ENCODE measurements around the gene BBS9. TPM values are rescaled to one million over a fixed set of nuclear protein-coding genes. Genes with fewer than 3 reads are reported as not detected.

The BBS9 gene
- total and polyA plus RNA-seq, 4 donors, result 3.5 to 37.2 (median 14.2) TPM

DNA sequence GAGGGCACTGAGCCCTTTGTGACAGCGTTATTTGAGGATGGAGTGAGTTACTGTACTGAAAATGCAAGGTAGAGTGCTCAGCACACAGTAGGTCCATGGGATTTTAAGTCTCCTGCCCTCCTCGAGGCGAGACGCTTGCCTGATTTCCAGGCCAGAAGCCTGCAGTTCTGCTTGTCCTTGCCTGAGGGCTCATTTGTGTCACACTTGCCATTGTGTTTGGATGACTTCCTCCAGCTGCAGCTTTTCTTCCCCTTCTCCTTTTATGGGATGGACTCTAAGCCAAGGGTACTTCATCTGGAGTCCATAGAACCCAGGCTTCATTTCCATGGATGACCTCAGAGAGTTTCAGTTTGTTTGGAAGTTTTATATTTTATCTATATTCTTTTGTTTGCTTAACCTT is 471.7 kb downstream of the BBS9 start:
- 94 to 95% methylated on average over 4 of the region's 4 CpGs for WGBS, 2 donors
- no peak overlapping the region for H3K27ac ChIP-seq (ENCODE audit: low read depth in 1 of 2, low read length in 2 of 2)
- ATAC-seq (ENCODE audit: low FRiP score) (no peak), DNase-seq (no peak)
- no peaks in the 10 kb centered on the region for H3K36me3 ChIP-seq (ENCODE audit: control insufficient read depth in 1 of 2, insufficient read depth in 2 of 2, low read length in 1 of 2)
- no peaks in the 10 kb centered on the region for H3K9me3 ChIP-seq (ENCODE audit: control insufficient read depth, low read length)
- no peaks in the 10 kb centered on the region for H3K27me3 ChIP-seq (ENCODE audit: control insufficient read depth in 1 of 2, insufficient read depth in 2 of 2, low read length in 1 of 2)
- no peaks in the 10 kb centered on the region for H3K4me1 ChIP-seq (ENCODE audit: control insufficient read depth in 1 of 2, insufficient read depth in 2 of 2, low read length in 2 of 2)
- H3K4me3 ChIP-seq (ENCODE audit: low read length in 2 of 2), result no peak overlapping the region
- intact Hi-C loops (cut with DNase I), result no loop called here

DNA sequence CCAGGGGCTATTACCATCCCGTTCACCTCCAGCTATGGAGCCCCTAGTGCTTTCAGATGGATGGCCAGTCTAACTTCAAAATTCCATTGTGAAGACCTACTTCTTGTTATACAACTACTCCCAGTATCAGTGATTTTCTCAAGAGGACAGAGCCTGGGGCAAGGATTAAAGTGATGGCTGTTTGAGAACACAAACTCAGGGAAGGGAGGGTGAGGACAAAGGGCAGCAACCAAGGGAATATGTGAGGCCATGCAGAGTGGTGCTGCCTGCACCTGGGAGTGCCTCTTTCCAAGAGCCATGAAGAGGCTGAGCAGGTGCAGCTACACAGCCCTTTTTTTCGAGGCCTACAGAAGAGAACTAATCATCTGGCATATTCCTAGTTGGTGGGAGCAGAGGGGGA is 472.5 kb downstream of the BBS9 start:
- Histone ChIP-seq H3K27me3 (ENCODE audit: control insufficient read depth in 1 of 2, insufficient read depth in 2 of 2, low read length in 1 of 2) (no peaks in the 10 kb centered on the region), H3K4me1 (ENCODE audit: control insufficient read depth in 1 of 2, insufficient read depth in 2 of 2, low read length in 2 of 2) (no peaks in the 10 kb centered on the region), H3K9me3 (ENCODE audit: control insufficient read depth, low read length) (no peaks in the 10 kb centered on the region), H3K4me3 (ENCODE audit: low read length in 2 of 2) (no peak overlapping the region), H3K27ac (ENCODE audit: low read depth in 1 of 2, low read length in 2 of 2) (no peak overlapping the region), H3K36me3 (ENCODE audit: control insufficient read depth in 1 of 2, insufficient read depth in 2 of 2, low read length in 1 of 2) (no peaks in the 10 kb centered on the region)
- WGBS, 2 donors, result 93% methylated on average over 2 of the region's 2 CpGs
- intact Hi-C loops (cut with DNase I), result no loop called here
- DNase-seq (no peak), ATAC-seq (ENCODE audit: low FRiP score) (no peak)

DNA sequence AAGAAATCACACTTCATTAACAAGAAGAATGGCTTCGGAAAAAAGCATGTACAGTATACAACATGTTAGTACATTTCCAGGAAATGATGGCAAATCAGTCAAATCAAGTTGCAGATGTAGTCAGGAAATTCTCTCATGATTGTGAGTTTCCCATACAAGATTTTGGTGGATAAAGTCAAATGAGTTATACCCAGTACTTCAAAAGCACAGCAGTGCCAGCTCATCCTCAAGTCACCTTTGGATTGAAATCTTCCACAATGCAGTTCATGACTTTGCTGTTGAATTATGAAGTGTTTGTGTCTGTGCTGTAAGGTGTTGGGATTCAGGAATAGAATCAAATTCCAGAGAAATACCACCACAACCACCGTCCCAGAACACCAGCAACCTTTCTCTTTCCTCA is 474.7 kb downstream of the BBS9 start:
- WGBS, 2 donors, result 79 to 88% methylated on average over 2 of the region's 2 CpGs
- ATAC-seq (ENCODE audit: low FRiP score) (no peak), DNase-seq (no peak)
- Histone ChIP-seq H3K36me3 (ENCODE audit: control insufficient read depth in 1 of 2, insufficient read depth in 2 of 2, low read length in 1 of 2) (no peaks in the 10 kb centered on the region), H3K27ac (ENCODE audit: low read depth in 1 of 2, low read length in 2 of 2) (no peak overlapping the region), H3K4me3 (ENCODE audit: low read length in 2 of 2) (no peak overlapping the region), H3K4me1 (ENCODE audit: control insufficient read depth in 1 of 2, insufficient read depth in 2 of 2, low read length in 2 of 2) (no peaks in the 10 kb centered on the region), H3K9me3 (ENCODE audit: control insufficient read depth, low read length) (no peaks in the 10 kb centered on the region), H3K27me3 (ENCODE audit: control insufficient read depth in 1 of 2, insufficient read depth in 2 of 2, low read length in 1 of 2) (no peaks in the 10 kb centered on the region)
- intact Hi-C loops (cut with DNase I), result no loop called here

DNA sequence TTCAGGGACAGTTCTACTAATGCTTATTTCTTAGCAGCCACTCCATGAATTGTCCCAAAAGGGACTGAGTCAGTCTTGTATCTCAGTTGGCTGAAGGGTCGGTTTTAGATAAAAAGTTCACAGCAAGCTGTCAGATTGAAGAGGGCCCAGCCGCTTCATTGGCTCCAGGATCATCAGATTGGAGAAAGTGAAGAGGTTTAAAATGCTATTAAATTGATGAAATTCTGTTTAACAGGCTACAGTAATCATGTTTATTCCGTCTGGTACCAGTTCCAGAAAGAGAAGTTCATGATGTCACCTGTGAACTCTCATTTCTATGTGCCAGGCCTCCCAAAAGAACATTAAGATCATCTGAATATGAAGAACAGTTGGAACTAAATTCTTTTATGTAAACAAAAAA is 481.6 kb downstream of the BBS9 start:
- Histone ChIP-seq H3K36me3 (ENCODE audit: control insufficient read depth in 1 of 2, insufficient read depth in 2 of 2, low read length in 1 of 2) (no peaks in the 10 kb centered on the region), H3K9me3 (ENCODE audit: control insufficient read depth, low read length) (no peaks in the 10 kb centered on the region), H3K27me3 (ENCODE audit: control insufficient read depth in 1 of 2, insufficient read depth in 2 of 2, low read length in 1 of 2) (no peaks in the 10 kb centered on the region), H3K4me1 (ENCODE audit: control insufficient read depth in 1 of 2, insufficient read depth in 2 of 2, low read length in 2 of 2) (no peaks in the 10 kb centered on the region), H3K27ac (ENCODE audit: low read depth in 1 of 2, low read length in 2 of 2) (no peak overlapping the region), H3K4me3 (ENCODE audit: low read length in 2 of 2) (no peak overlapping the region)
- intact Hi-C loops (cut with DNase I), result no loop called here
- no peak for DNase-seq
- WGBS, 2 donors, result 93 to 94% methylated on average over 3 of the region's 3 CpGs
- ATAC-seq (ENCODE audit: low FRiP score), result no peak

DNA sequence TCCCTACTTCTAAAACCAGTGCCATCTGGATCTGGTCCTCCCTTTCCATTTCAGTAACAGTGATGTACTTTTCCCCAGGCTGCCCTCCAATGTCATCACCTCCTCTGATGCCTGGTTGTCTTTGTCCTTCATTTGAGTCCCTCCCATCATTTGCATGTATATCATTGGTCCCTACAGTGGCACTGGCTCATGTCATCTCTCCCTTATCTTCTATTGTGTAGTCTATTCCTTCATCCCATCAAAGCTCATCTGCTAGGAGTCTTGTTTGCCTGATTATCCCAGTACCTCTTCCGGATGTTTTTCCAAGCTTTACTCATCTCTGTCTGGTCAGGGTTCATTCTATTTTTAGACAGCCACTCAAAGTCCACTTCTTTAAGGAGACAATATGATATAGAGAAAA is 483.1 kb downstream of the BBS9 start:
- no peaks in the 10 kb centered on the region for H3K27me3 ChIP-seq (ENCODE audit: control insufficient read depth in 1 of 2, insufficient read depth in 2 of 2, low read length in 1 of 2)
- ATAC-seq (ENCODE audit: low FRiP score) (no peak), DNase-seq (no peak)
- H3K4me1 ChIP-seq (ENCODE audit: control insufficient read depth in 1 of 2, insufficient read depth in 2 of 2, low read length in 2 of 2), result no peaks in the 10 kb centered on the region
- H3K27ac ChIP-seq (ENCODE audit: low read depth in 1 of 2, low read length in 2 of 2), result no peak overlapping the region
- intact Hi-C loops (cut with DNase I), result no loop called here
- no peaks in the 10 kb centered on the region for H3K9me3 ChIP-seq (ENCODE audit: control insufficient read depth, low read length)
- no peak overlapping the region for H3K4me3 ChIP-seq (ENCODE audit: low read length in 2 of 2)
- 83 to 93% methylated on average over 1 of the region's 1 CpG for WGBS, 2 donors
- H3K36me3 ChIP-seq (ENCODE audit: control insufficient read depth in 1 of 2, insufficient read depth in 2 of 2, low read length in 1 of 2), result no peaks in the 10 kb centered on the region

DNA sequence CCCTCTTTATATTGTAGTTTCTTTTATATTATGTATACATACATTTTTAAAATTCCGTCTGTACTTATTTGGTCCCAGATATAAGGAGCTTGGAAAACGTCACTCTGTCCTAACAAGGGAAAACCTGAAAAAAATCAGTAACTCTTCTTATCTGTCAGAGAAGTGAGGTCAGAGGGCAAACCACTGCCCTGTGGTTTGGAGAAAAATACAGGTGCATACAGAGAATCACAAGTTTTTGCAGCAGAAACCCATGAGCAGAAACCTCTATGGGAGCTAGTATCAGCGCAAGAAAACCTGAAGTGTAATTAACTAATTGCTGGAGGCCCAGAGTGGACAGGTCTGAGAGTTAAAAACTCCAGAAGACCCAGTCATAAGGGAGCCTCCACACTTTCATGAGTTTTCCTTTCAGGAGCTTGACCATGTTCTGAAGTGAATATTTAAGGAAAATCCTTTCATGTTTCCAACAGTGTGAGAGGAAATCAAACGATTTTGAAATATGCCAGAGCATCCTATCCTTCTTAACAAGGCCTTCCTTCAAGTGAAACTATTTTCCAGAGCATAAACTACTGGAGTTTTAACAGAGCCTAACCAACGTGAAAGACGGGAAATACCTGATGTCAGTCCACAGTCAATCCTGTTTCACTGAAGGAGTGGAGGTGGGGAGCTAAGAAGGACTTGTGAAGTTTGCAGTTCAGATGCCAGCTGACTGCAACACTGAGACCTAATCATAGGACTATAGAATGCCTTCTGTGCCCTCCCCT is 485.2 kb downstream of the BBS9 start:
- H3K4me3 ChIP-seq (ENCODE audit: low read length in 2 of 2), result no peak overlapping the region
- no peaks in the 10 kb centered on the region for H3K4me1 ChIP-seq (ENCODE audit: control insufficient read depth in 1 of 2, insufficient read depth in 2 of 2, low read length in 2 of 2)
- no peaks in the 10 kb centered on the region for H3K9me3 ChIP-seq (ENCODE audit: control insufficient read depth, low read length)
- no peaks in the 10 kb centered on the region for H3K36me3 ChIP-seq (ENCODE audit: control insufficient read depth in 1 of 2, insufficient read depth in 2 of 2, low read length in 1 of 2)
- H3K27me3 ChIP-seq (ENCODE audit: control insufficient read depth in 1 of 2, insufficient read depth in 2 of 2, low read length in 1 of 2), result no peaks in the 10 kb centered on the region
- H3K27ac ChIP-seq (ENCODE audit: low read depth in 1 of 2, low read length in 2 of 2), result no peak overlapping the region
- DNase-seq, result no peak
- WGBS, 2 donors, result 71 to 72% methylated on average over 6 of the region's 6 CpGs
- intact Hi-C loops (cut with DNase I), result no loop called here
- no peak for ATAC-seq (ENCODE audit: low FRiP score)

DNA sequence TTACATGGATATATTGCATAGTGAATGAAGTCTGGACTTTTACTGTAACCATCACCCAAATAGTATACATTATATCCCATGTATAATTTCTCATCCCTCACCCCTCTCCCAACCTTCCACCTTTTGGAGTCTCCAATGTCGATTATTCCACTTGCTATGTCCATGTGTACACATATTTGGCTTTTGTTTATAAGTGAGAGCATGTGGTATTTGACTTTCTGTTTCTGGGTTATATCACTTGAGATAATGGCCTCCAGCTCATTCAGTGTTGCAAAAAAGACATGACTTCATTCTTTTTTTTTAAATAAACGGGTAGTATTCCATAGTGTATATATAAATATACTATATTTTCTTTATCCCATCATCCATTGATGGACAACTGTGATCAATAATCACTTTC is 487.4 kb downstream of the BBS9 start:
- Histone ChIP-seq H3K36me3 (ENCODE audit: control insufficient read depth in 1 of 2, insufficient read depth in 2 of 2, low read length in 1 of 2) (no peaks in the 10 kb centered on the region), H3K27ac (ENCODE audit: low read depth in 1 of 2, low read length in 2 of 2) (no peak overlapping the region), H3K4me3 (ENCODE audit: low read length in 2 of 2) (no peak overlapping the region), H3K9me3 (ENCODE audit: control insufficient read depth, low read length) (no peaks in the 10 kb centered on the region), H3K4me1 (ENCODE audit: control insufficient read depth in 1 of 2, insufficient read depth in 2 of 2, low read length in 2 of 2) (no peaks in the 10 kb centered on the region), H3K27me3 (ENCODE audit: control insufficient read depth in 1 of 2, insufficient read depth in 2 of 2, low read length in 1 of 2) (no peaks in the 10 kb centered on the region)
- 84 to 94% methylated on average over 2 of the region's 2 CpGs for WGBS, 2 donors
- DNase-seq (no peak), ATAC-seq (ENCODE audit: low FRiP score) (no peak)
- intact Hi-C loops (cut with DNase I), result no loop called here

DNA sequence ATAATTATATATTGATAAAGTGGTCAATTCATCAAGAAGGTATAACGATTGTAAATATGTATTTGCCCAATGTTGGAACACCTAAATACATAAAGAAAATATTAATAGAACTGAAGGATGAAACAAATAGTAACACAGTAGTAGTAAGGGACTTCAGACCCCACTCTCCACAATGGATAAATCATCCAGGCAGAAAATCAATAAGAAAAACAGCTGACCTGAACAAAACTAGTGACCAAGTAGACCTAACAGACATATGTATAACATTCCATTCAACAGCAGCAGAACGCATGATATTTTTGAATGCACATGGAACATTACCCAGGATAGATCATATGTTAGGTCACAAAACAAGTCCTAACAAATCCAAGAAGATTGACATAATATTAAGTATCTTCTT is 489.9 kb downstream of the BBS9 start:
- intact Hi-C loops (cut with DNase I), result no loop called here
- H3K36me3 ChIP-seq (ENCODE audit: control insufficient read depth in 1 of 2, insufficient read depth in 2 of 2, low read length in 1 of 2), result no peaks in the 10 kb centered on the region
- no peaks in the 10 kb centered on the region for H3K9me3 ChIP-seq (ENCODE audit: control insufficient read depth, low read length)
- ATAC-seq (ENCODE audit: low FRiP score) (no peak), DNase-seq (no peak)
- no peaks in the 10 kb centered on the region for H3K4me1 ChIP-seq (ENCODE audit: control insufficient read depth in 1 of 2, insufficient read depth in 2 of 2, low read length in 2 of 2)
- 92 to 93% methylated on average over 2 of the region's 2 CpGs for WGBS, 2 donors
- H3K27ac ChIP-seq (ENCODE audit: low read depth in 1 of 2, low read length in 2 of 2), result no peak overlapping the region
- no peak overlapping the region for H3K4me3 ChIP-seq (ENCODE audit: low read length in 2 of 2)
- no peaks in the 10 kb centered on the region for H3K27me3 ChIP-seq (ENCODE audit: control insufficient read depth in 1 of 2, insufficient read depth in 2 of 2, low read length in 1 of 2)

DNA sequence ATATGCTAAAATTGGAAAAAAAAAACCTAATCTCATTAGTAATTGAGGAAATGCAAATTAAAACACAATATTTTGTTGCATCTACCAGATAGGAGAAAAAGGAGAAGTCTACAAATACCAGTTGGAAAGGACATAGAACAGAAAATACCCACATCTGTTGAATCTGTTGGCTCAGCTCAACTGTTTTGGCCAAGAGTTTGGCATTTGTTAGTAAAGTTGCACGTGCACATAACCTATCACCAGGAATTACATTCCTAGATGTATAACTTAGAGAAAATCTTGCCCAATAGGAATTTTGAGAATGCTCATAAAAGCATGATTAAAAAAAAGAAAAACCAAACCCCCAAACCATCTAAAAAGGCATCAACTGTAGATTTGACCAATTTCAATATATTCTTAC is 493.9 kb downstream of the BBS9 start:
- ATAC-seq (ENCODE audit: low FRiP score), result no peak
- Histone ChIP-seq H3K4me3 (ENCODE audit: low read length in 2 of 2) (no peak overlapping the region), H3K9me3 (ENCODE audit: control insufficient read depth, low read length) (peaks cover 3% of the 10 kb centered on the region), H3K4me1 (ENCODE audit: control insufficient read depth in 1 of 2, insufficient read depth in 2 of 2, low read length in 2 of 2) (no peaks in the 10 kb centered on the region), H3K36me3 (ENCODE audit: control insufficient read depth in 1 of 2, insufficient read depth in 2 of 2, low read length in 1 of 2) (no peaks in the 10 kb centered on the region), H3K27ac (ENCODE audit: low read depth in 1 of 2, low read length in 2 of 2) (no peak overlapping the region), H3K27me3 (ENCODE audit: control insufficient read depth in 1 of 2, insufficient read depth in 2 of 2, low read length in 1 of 2) (no peaks in the 10 kb centered on the region)
- 16 to 21% methylated on average over 1 of the region's 1 CpG for WGBS, 2 donors
- intact Hi-C loops (cut with DNase I), result no loop called here
- no peak for DNase-seq

All from aorta (tissue), 5 donors.